Nephron progenitor cell (in vitro differentiated cells): ENCODE data around the gene PHETA2.

Source experiments
- DNase-seq: peaks from one replicate; pipeline ENCODE4 v3.0.0; 2021
- H3K27ac Mint-ChIP-seq: 2 replicates; pipeline ENCODE4 v1.8.0; 2021; ENCODE audit warnings: mild to moderate bottlenecking, moderate library complexity, mixed read lengths
- H3K27me3 Mint-ChIP-seq: 2 replicates; pipeline ENCODE4 v1.8.0; 2021; ENCODE audit warnings: mild to moderate bottlenecking, low read depth, mixed read lengths; ENCODE audit not compliant: poor library complexity
- H3K36me3 Mint-ChIP-seq: 2 replicates; pipeline ENCODE4 v1.8.0; 2021; ENCODE audit warnings: low read depth, mixed read lengths
- H3K4me1 Mint-ChIP-seq: 2 replicates; pipeline ENCODE4 v1.8.0; 2021; ENCODE audit warnings: mixed read lengths
- H3K4me3 Mint-ChIP-seq: 2 replicates; pipeline ENCODE4 v1.8.0; 2021; ENCODE audit warnings: mild to moderate bottlenecking, moderate library complexity, mixed read lengths
- H3K9me3 Mint-ChIP-seq: 2 replicates; pipeline ENCODE4 v1.8.0; 2021; ENCODE audit warnings: mild to moderate bottlenecking, moderate library complexity, mixed read lengths
- CTCF ChIP-seq: fragments of 200-600 bp; sonication (generic); IDR thresholded peaks from 2 replicates; pipeline ENCODE4 v1.5.0; 2021; ENCODE audit warnings: antibody characterized with exemption

The PHETA2 gene

GRCh38 chr22:42061041-42061440, 13.0 kb upstream of the PHETA2 start:
- peaks cover 30% of the 10 kb centered on the region for H3K9me3 Mint-ChIP-seq
- no peak for DNase-seq

DNA sequence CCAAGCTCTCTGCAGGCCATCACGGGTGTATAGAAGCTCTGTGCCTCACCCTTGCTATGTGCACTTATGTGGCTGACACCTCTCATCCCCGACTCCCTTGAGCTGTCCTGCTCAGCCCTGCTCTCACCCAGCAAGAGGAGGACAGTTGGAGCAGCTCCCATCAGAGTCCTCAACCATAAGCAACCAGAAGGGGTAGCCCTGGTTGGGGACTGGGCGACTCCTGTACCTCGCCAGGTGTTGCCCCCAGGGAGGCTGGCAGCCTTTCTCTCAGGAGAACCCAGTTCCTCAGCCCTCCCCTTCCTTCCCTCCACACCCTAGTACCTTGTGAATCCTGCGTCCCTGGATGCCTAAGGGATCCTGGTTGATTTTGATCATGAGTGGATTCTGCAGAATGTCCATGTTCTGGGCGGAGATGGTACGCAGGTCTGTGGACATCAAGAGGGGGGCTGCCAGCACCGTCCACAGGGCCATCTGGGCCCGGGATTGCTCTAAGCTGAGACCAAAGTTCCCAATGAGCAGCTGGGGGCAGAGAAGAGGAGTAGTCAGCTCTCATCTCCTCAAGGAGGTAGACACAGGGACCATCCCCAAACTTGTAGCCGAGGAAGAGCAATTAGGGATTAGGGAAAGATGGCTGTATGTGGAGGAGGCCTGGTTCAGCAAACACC, 11.4 kb upstream of the PHETA2 start:
- peaks cover 68% of the 10 kb centered on the region for H3K36me3 Mint-ChIP-seq
- H3K9me3 Mint-ChIP-seq, result peaks cover 15% of the 10 kb centered on the region
- peaks cover 10% of the 10 kb centered on the region for H3K4me1 Mint-ChIP-seq
- no peaks in the 10 kb centered on the region for H3K27me3 Mint-ChIP-seq
- TF ChIP-seq CTCF, result no peak
- peak overlapping the region; percentile 75 for H3K27ac Mint-ChIP-seq
- H3K4me3 Mint-ChIP-seq, result no peak overlapping the region
- no peak for DNase-seq

More at GRCh38 chr22:42061041-42061440, 13.0 kb upstream of the PHETA2 start:
- H3K27me3 Mint-ChIP-seq, result peaks cover 4% of the 10 kb centered on the region
- no peak overlapping the region for H3K4me3 Mint-ChIP-seq
- peaks cover 74% of the 10 kb centered on the region for H3K36me3 Mint-ChIP-seq
- no peak for TF ChIP-seq CTCF
- H3K4me1 Mint-ChIP-seq, result peaks cover 10% of the 10 kb centered on the region
- no peak overlapping the region for H3K27ac Mint-ChIP-seq

DNA sequence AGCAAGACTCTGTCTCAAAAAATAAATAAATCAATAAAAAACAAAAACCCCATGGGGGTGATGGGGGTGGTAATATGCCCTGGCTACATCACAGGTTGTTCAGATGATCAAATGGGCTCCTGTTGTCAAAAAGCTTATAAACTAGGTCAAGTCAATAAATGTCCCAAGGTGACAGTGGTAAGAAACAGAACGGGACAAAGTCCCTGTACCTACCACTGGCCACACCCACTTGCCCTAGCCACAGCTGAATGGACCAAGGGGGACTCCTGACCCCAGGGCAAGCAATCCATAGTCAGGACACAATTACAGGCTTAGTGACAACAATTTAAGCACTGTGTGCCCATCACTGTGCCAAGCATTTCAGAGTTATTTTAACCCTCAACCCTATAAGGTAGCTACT, 9.4 kb upstream of the PHETA2 start:
- TF ChIP-seq CTCF, result no peak
- H3K27me3 Mint-ChIP-seq, result no peaks in the 10 kb centered on the region
- no peaks in the 10 kb centered on the region for H3K9me3 Mint-ChIP-seq
- no peak overlapping the region for H3K4me3 Mint-ChIP-seq
- peaks cover 15% of the 10 kb centered on the region for H3K4me1 Mint-ChIP-seq
- peaks cover 50% of the 10 kb centered on the region for H3K36me3 Mint-ChIP-seq
- no peak for DNase-seq
- H3K27ac Mint-ChIP-seq, result no peak overlapping the region

- Mint-ChIP-seq H3K36me3 (peaks cover 41% of the 10 kb centered on the region), H3K4me1 (peaks cover 21% of the 10 kb centered on the region), H3K4me3 (no peak overlapping the region), H3K27ac (peak overlapping the region; percentile 47), H3K27me3 (no peaks in the 10 kb centered on the region), H3K9me3 (no peaks in the 10 kb centered on the region)
- no peak for TF ChIP-seq CTCF
- DNase-seq, result no peak
Observed at GRCh38 chr22:42065438-42066125, 8.5 kb upstream of the PHETA2 start.

DNA sequence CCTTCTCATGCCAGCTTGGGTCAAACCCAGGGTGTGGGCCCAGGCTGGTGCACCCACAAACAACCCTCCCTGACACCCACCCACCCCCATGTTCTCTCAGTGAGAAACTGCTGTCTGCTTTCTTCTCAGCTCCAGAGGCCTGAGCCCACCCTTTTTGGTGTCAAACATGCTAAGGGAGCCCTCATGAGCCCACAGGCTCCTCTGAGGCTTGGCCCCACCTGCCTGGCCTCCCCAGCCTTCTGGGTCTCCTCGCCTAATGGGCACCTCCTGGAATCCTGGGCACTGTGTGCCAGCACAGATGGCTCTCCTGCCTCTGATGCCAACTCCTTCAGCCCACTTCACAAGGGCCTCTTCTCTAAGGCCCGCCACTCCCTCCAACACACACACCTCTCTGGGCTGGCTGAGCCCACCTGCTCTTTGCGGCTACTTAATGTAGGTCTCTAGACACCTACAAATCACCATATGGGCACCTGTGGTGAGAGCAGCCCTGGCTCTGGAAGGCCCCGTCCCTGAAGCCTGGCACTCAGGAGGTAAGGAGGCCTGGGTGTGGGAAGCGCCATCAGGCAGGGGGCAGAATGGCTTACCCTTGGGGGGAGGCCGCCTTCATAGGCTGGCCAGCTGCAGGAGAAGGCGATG, 7.8 kb upstream of the PHETA2 start:
- TF ChIP-seq CTCF, result no peak
- H3K27ac Mint-ChIP-seq, result peak overlapping the region; percentile 64
- no peaks in the 10 kb centered on the region for H3K27me3 Mint-ChIP-seq
- peaks cover 34% of the 10 kb centered on the region for H3K36me3 Mint-ChIP-seq
- H3K4me3 Mint-ChIP-seq, result no peak overlapping the region
- no peak for DNase-seq
- peaks cover 26% of the 10 kb centered on the region for H3K4me1 Mint-ChIP-seq
- no peaks in the 10 kb centered on the region for H3K9me3 Mint-ChIP-seq
